A673 (cell line): ENCODE data around the gene SDC4.

ENCODE experiments used
- EZH2 ChIP-seq: fragments of 200-600 bp; sonication (generic); IDR thresholded peaks from 2 replicates; pipeline ENCODE4 v1.6.1; 2017; ENCODE audit warnings: borderline replicate concordance, low read depth, mild to moderate bottlenecking, mixed read lengths, antibody characterized with exemption, low read length; ENCODE audit not compliant: poor library complexity, severe bottlenecking
- TF ChIP-seq, protein P1 (sequence below): fragments of 300-800, 200-600 bp; sonication (generic); conservative IDR thresholded peaks from 2 replicates; pipeline ENCODE4 v1.5.1; 2017; ENCODE audit warnings: low read depth, mild to moderate bottlenecking, antibody characterized with exemption, low read length, moderate library complexity, mixed read lengths

DNA sequence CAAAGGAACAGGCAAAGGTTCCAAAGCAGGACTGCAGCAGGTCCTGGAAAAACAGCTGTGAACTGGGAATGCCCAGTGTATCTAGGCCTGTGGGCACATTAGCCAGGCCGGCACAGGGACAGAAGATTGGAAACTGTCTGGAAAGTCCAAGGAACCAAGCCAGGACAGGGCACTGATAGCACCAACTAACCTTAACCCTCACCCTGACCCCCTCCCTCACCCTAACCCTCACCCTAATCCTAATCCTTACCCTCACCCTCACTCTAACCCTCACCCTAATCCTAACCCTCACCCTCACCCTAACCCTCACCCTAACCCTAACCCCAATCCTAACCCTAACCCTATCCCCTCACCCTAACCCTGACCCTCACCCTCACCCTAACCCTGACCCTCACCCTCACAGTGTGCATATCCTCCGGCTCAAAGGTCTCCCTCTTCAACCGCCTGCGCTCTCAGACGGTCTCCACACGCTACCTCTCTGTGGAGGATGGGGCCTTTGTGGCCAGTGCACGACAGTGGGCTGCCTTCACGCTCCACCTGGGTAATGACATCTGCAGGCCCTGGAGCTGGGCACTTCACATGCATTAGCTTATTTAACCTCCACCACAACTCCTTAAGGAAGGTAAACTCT is 35.0 kb downstream of the SDC4 start:
- TF ChIP-seq, protein P1, sequence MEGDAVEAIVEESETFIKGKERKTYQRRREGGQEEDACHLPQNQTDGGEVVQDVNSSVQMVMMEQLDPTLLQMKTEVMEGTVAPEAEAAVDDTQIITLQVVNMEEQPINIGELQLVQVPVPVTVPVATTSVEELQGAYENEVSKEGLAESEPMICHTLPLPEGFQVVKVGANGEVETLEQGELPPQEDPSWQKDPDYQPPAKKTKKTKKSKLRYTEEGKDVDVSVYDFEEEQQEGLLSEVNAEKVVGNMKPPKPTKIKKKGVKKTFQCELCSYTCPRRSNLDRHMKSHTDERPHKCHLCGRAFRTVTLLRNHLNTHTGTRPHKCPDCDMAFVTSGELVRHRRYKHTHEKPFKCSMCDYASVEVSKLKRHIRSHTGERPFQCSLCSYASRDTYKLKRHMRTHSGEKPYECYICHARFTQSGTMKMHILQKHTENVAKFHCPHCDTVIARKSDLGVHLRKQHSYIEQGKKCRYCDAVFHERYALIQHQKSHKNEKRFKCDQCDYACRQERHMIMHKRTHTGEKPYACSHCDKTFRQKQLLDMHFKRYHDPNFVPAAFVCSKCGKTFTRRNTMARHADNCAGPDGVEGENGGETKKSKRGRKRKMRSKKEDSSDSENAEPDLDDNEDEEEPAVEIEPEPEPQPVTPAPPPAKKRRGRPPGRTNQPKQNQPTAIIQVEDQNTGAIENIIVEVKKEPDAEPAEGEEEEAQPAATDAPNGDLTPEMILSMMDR, result no peak
- TF ChIP-seq EZH2, result no peak
